Activated CD4-positive, alpha-beta T cell treated with anti-CD3 and anti-CD28 coated beads for 1 hour (primary cell): ENCODE data around the gene LRRC15.

Experiments
- DNase-seq: peaks from one replicate; pipeline ENCODE4 v3.0.0-alpha.2; 2020

Gene LRRC15

GRCh38 chr3:194355379-194355778, 14.2 kb downstream of the LRRC15 start:
- DNase-seq, result no peak

DNA sequence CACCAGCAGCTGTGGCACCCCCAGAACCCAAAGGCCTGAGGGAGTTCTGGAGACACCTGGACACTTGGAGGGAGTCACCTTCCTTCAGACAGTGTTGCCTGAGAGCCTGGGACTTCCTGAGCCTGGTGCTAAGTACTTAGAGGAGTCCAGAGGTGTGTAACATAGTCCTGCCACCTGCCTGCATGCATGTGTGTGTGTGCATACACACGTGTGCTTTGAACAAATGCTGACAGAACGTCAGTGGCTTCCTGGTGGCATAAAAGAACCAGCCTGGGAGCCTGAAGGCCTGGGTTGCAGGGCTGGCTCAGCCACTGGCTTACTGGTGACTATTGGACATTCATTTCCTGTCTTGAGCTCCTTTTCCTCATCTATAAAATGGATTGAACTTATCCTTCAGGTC, 15.2 kb downstream of the LRRC15 start:
- DNase-seq, result no peak

- no peak for DNase-seq
These were observed 16.8 kb downstream of the LRRC15 start for GRCh38 chr3:194352667-194353246.

DNA sequence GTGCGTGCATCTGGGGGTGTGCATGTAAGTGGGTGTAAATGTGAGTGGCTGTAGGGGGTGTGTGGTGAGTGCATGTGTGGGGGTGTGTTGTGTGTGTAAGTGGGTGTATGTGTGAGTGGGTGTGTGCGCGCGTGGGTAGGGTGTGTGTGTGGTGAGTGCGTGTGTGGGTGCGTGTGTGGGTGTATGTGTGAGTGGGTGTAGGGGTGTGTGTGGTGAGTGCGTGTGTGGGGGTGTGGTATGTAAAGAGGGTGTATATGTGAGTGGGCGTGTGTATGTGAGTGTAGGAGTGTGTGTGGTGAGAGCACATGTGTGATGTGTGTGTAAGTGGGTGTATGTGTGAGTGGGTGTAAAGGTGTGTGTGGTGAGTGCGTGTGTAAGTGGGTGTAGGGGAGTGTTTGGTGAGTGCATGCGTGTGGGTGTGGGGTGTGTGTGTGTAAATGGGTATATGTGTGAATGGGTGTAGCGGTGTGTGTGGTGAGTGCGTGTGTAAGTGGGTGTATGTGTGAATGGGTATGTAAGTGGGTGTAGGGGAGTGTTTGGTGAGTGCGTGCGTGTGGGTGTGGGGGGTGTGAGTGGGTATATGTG, 17.5 kb downstream of the LRRC15 start:
- no peak for DNase-seq

GRCh38 chr3:194351080-194351672, 18.4 kb downstream of the LRRC15 start, which contains the start of gene CPN2:
TSS of gene CPN2 (minus strand) at chr3:194351328. CDS start at chr3:194342702, 8,626 bp downstream.
- no peak for DNase-seq

DNA sequence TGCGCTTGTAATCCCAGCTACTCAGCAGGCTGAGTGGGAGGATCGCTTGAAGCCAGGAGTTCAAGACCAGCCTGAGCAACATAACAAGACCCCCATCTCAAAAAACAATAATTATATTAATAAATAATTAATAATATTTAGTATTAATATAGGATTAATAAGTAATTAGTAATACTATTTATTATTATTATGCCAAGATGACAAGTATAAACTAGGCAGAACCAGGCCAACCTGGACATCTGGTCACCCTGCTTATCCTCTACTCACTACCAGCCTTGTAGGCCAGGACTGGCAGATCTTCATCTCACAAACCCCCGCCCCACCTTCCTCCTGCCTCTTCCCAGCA, 18.8 kb downstream of the LRRC15 start:
- DNase-seq, result no peak

DNA sequence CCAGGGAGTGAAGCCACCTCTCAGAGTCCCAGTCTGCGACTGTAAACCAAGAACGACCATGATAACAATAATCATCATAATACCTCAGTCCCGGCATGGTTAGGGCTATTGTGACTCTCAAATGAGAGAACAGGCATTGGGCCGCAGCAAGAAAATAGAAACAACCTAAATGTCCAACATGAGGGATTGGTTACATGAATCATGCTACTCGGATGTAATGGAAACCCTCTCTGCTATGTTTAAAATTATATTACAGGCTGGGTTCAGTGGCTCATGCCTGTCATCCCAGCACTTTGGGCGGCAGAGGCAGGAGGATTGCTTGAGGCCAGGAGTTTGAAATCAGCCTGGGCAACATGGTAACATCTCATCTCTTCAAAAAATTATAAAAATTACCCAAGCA, 21.2 kb downstream of the LRRC15 start:
- no peak for DNase-seq

- no peak for DNase-seq
These were observed 22.9 kb downstream of the LRRC15 start for GRCh38 chr3:194346621-194347020.

- no peak for DNase-seq
These were observed 23.5 kb downstream of the LRRC15 start for GRCh38 chr3:194346035-194346434.

- peak; percentile 51 for DNase-seq
These were observed 25.5 kb downstream of the LRRC15 start for GRCh38 chr3:194344012-194344411.

DNA sequence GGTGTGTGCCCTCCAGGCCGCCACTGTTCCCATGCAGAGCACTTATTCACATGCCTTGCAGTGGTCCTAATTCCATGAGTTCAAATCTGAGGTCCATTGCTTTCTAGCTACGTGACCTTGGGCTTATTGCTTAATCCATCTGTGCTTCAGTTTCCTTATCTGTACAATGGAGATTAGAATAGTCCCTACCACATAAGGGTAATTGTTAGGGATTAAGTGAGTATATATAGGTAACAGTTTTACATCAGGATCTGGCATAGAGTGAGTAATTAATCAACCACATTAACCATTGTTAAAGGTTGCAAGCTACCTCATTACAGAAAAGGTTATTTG, 26.0 kb downstream of the LRRC15 start:
- no peak for DNase-seq

- no peak for DNase-seq
These were observed 26.5 kb downstream of the LRRC15 start for GRCh38 chr3:194342861-194343560.

- no peak for DNase-seq
These were observed 28.7 kb downstream of the LRRC15 start for GRCh38 chr3:194340757-194341400.

GRCh38 chr3:194339840-194340239, 29.7 kb downstream of the LRRC15 start:
- no peak for DNase-seq

DNA sequence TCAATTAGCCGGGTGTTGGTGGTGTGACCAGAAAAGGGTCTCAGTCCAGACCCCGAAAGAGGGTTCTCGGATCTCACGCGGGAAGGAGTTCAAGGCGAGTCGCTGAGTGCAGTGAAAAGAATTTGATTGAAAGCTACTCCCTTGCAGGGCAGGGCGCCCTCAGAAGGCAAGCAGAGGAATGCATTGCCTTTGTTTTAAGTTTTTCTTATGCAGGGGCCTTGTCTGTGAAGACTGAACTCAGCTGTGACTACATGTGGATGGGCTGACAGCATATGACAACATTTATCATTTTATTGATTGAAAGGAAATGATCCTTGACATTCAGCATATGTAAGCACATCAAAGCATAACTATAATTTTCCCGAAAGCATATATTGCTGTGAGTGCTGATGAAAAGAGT, 30.2 kb downstream of the LRRC15 start:
- no peak for DNase-seq

DNA sequence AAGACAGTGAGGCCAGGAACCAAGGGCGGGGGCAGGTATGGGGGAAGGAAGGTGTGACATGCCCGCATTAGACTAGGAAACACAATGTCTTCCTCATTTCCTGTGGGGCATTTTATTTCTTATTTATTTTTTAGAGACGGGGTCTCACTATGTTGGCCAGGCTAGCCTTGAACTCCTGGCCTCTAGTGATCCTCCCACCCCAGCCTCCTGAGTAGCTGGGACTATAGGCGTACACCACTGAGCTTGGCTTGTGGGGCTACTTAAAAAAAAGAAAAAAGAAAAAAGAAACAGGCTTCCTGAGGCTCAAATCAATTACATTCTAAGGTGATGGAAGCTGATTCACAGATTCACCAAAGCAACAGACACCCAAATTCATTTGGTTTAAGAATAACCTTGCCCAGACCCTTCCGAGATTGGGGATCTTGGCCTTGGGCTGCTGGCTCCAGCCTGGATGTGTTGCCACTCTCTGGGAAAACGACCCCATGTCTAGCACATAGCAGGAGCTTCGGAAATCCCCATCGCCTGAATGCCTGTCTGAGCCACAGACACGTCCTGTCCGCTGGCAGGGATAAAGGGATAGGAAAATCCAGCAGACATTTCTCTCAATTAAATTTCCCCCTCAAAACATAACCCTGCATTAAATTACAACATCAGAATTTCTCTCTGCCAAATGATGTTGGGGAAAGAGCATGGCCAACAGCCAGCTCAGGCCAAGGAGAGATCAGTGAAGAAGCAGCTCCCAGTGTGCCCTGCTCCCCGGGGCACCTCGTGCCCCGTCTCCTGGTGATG, 31.4 kb downstream of the LRRC15 start:
- DNase-seq, result no peak

- no peak for DNase-seq
These were observed 32.8 kb downstream of the LRRC15 start for GRCh38 chr3:194336601-194337355.

DNA sequence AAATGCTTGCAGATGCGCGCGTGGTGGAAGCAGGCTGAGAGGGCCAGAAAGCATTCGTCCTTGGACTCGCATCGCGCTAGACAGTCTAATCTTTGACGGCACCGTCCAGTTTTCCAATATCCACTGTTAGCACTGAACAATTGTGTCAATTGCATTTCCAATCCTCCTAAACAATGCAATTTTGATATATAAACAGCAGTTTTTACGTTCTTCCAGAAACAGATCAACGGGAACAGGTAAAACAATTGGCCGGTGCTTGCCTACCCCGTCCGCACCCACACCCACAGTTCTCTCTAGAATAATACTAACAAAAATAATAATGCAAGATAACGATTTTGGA, 35.6 kb downstream of the LRRC15 start:
- DNase-seq, result no peak

GRCh38 chr3:194333212-194333980, 36.1 kb downstream of the LRRC15 start:
- peak; percentile 85 for DNase-seq

DNA sequence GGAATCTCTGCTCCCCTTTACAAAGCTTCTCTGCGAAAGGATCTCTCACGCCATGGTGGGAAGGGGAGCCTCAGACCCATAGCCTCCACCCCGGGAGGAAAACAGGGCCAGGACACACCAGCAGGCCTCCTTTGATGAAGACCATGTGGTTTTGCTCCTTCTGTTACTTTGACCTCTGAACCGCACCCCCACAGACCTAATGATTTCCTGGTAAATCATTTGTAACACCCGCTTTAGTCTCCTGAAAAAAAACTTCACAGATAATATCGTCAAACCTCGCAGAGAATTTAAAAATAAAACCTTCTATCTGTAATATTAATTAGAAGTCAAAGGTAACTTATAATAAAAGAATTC, 36.7 kb downstream of the LRRC15 start:
- DNase-seq, result no peak

GRCh38 chr3:194330579-194330978, 39.0 kb downstream of the LRRC15 start:
- DNase-seq, result no peak

DNA sequence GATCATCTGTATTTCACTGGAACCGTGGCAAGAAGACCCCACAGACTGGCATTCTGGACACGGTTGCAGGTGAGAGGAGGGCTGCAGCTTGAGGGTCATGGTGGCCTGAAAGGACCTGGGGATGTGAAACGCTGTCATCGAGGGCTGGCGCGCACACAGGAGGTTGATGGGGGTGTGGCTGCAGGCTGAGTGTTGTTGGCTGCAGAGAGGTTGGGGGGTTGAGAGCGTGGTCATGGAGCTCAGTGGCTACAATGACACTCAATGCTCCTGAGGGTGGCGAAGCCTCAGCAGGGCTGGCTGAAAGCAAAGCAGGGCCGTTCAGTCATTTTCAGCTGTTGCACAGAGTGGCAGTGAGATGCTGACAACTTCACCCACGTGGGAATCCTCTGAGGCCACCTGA, 39.4 kb downstream of the LRRC15 start:
- no peak for DNase-seq
